Measurements from ENCODE around the gene SLC9A7.

GRCh38 chrX:46676399-46677356 lies 82.2 kb downstream of the SLC9A7 start:
- TF ChIP-seq CTCF (conservative IDR thresholded peaks at IDR 0.05 in 1 of 2, IDR thresholded peaks at IDR 0.05 in 1 of 2; ENCODE audit: low read depth in 1 of 2, low read length in 2 of 2) = no peak
- no peak for TF ChIP-seq EZH2 (IDR thresholded peaks at IDR 0.05; ENCODE audit: low read length, missing control alignments)
